Measurements from ENCODE around the gene ATOH7. TPM values are rescaled to one million over a fixed set of nuclear protein-coding genes. Genes with fewer than 3 reads are reported as not detected.

ATOH7 gene
- total RNA-seq, 1 donor from 2014 or later = 0.65 TPM

- no peaks in the 10 kb centered on the region for H3K9me3 Mint-ChIP-seq (ENCODE audit: low read depth)
Observed at GRCh38 chr10:68235111-68235510, 3.2 kb upstream of the ATOH7 start.

GRCh38 chr10:68233046-68233445 is 1.1 kb upstream of the ATOH7 start:
- no peaks in the 10 kb centered on the region for H3K36me3 Mint-ChIP-seq (ENCODE audit: insufficient read depth)
- DNase-seq (ENCODE audit: low spot score, unreplicated experiment) = no peak
- H3K4me3 Mint-ChIP-seq (ENCODE audit: low read depth) = peak overlapping the region; percentile 9
- H3K4me1 Mint-ChIP-seq (ENCODE audit: low read depth) = peaks cover 5% of the 10 kb centered on the region
- H3K9me3 Mint-ChIP-seq (ENCODE audit: low read depth) = no peaks in the 10 kb centered on the region
- H3K27me3 Mint-ChIP-seq = peaks cover 28% of the 10 kb centered on the region
- no peak for TF ChIP-seq CTCF (IDR thresholded peaks at IDR 0.05; ENCODE audit: unreplicated experiment)
- H3K27ac Mint-ChIP-seq = no peak overlapping the region

More at GRCh38 chr10:68235111-68235510, 3.2 kb upstream of the ATOH7 start:
- DNase-seq (ENCODE audit: low spot score, unreplicated experiment) = no peak
- Mint-ChIP-seq H3K4me1 (ENCODE audit: low read depth) (peaks cover 5% of the 10 kb centered on the region), H3K4me3 (ENCODE audit: low read depth) (no peak overlapping the region), H3K36me3 (ENCODE audit: insufficient read depth) (no peaks in the 10 kb centered on the region), H3K27ac (no peak overlapping the region), H3K27me3 (peaks cover 25% of the 10 kb centered on the region)
- no peak for TF ChIP-seq CTCF (IDR thresholded peaks at IDR 0.05; ENCODE audit: unreplicated experiment)

- H3K36me3 Mint-ChIP-seq (ENCODE audit: insufficient read depth) = no peaks in the 10 kb centered on the region
- peaks cover 5% of the 10 kb centered on the region for H3K4me1 Mint-ChIP-seq (ENCODE audit: low read depth)
- H3K9me3 Mint-ChIP-seq (ENCODE audit: low read depth) = no peaks in the 10 kb centered on the region
- DNase-seq (ENCODE audit: low spot score, unreplicated experiment) = peak; percentile 67
- peak overlapping the region; percentile 89 for H3K27ac Mint-ChIP-seq
- TF ChIP-seq CTCF (IDR thresholded peaks at IDR 0.05; ENCODE audit: unreplicated experiment) = peak; percentile 40
- H3K27me3 Mint-ChIP-seq = peaks cover 32% of the 10 kb centered on the region
- H3K4me3 Mint-ChIP-seq (ENCODE audit: low read depth) = peak overlapping the region; percentile 86
Observed at GRCh38 chr10:68231106-68231816, 652 bp downstream of the ATOH7 start.

- H3K4me1 Mint-ChIP-seq (ENCODE audit: low read depth) = peaks cover 5% of the 10 kb centered on the region
- no peaks in the 10 kb centered on the region for H3K9me3 Mint-ChIP-seq (ENCODE audit: low read depth)
- H3K36me3 Mint-ChIP-seq (ENCODE audit: insufficient read depth) = no peaks in the 10 kb centered on the region
- no peak for TF ChIP-seq CTCF (IDR thresholded peaks at IDR 0.05; ENCODE audit: unreplicated experiment)
- H3K27ac Mint-ChIP-seq = no peak overlapping the region
- peaks cover 30% of the 10 kb centered on the region for H3K27me3 Mint-ChIP-seq
- no peak for DNase-seq (ENCODE audit: low spot score, unreplicated experiment)
- H3K4me3 Mint-ChIP-seq (ENCODE audit: low read depth) = peak overlapping the region; percentile 86
Observed at GRCh38 chr10:68230268-68230667, 1.6 kb downstream of the ATOH7 start.

GRCh38 chr10:68224810-68225209 is 7.1 kb downstream of the ATOH7 start:
- Mint-ChIP-seq H3K4me3 (ENCODE audit: low read depth) (no peak overlapping the region), H3K27me3 (peaks cover 9% of the 10 kb centered on the region), H3K27ac (no peak overlapping the region), H3K4me1 (ENCODE audit: low read depth) (no peaks in the 10 kb centered on the region), H3K9me3 (ENCODE audit: low read depth) (no peaks in the 10 kb centered on the region), H3K36me3 (ENCODE audit: insufficient read depth) (no peaks in the 10 kb centered on the region)
- TF ChIP-seq CTCF (IDR thresholded peaks at IDR 0.05; ENCODE audit: unreplicated experiment) = no peak
- DNase-seq (ENCODE audit: low spot score, unreplicated experiment) = no peak

All from progenitor cell of endocrine pancreas (in vitro differentiated cells).